WTC11 (cell line): ENCODE data around the gene NEK2. TPM values are rescaled to one million over a fixed set of nuclear protein-coding genes. Genes with fewer than 3 reads are reported as not detected.

Source experiments
- ATAC-seq: fragments of 200-7000 bp; cut with Tn5 transposase; 2 replicates; pipeline ENCODE4 v1.10.0; 2021; ENCODE audit warnings: mild to moderate bottlenecking, moderate library complexity
- CTCF ChIA-PET: fragments of 300-600 bp; sonication (Branson Sonifier 250); formaldehyde crosslinking; loops from one replicate; lab custom pipeline; 2021; ENCODE audit warnings: antibody characterized with exemption; lab: Charles Lee
- POLR2A ChIA-PET: fragments of 350-600 bp; sonication (Branson Sonifier 250); formaldehyde crosslinking; loops from one replicate; lab custom pipeline; 2021; ENCODE audit warnings: antibody characterized with exemption; lab: Charles Lee
- DNase-seq: peaks from one replicate; pipeline ENCODE4 v3.0.0; 2021; ENCODE audit warnings: low spot score
- H3K27ac Mint-ChIP-seq: 2 replicates; pipeline ENCODE4 v1.8.0; 2021; ENCODE audit warnings: mixed read lengths
- H3K27me3 Mint-ChIP-seq: 2 replicates; pipeline ENCODE4 v1.8.0; 2021; ENCODE audit warnings: low read depth, mild to moderate bottlenecking, moderate library complexity, mixed read lengths
- H3K36me3 Mint-ChIP-seq: 2 replicates; pipeline ENCODE4 v1.8.0; 2021; ENCODE audit warnings: mixed read lengths
- H3K4me1 Mint-ChIP-seq: 2 replicates; pipeline ENCODE4 v1.8.0; 2022; ENCODE audit warnings: mixed read lengths
- H3K4me3 Mint-ChIP-seq: 2 replicates; pipeline ENCODE4 v1.8.0; 2021; ENCODE audit warnings: mild to moderate bottlenecking, moderate library complexity, mixed read lengths
- H3K9me3 Mint-ChIP-seq: 2 replicates; pipeline ENCODE4 v1.8.0; 2021; ENCODE audit warnings: mixed read lengths
- AFF4 ChIP-seq: sonication (generic); formaldehyde crosslinking; IDR thresholded peaks from 2 replicates; pipeline ENCODE4 v1.8.1; 2023; ENCODE audit warnings: mild to moderate bottlenecking, missing genetic modification reagents, borderline replicate concordance
- CBFB ChIP-seq: sonication (generic); formaldehyde crosslinking; IDR thresholded peaks from 2 replicates; pipeline ENCODE4 v1.8.1; 2022; ENCODE audit warnings: mild to moderate bottlenecking, low read depth, missing genetic modification reagents
- CTCF ChIP-seq: fragments of 200-600 bp; IDR thresholded peaks from 2 replicates; pipeline ENCODE4 v1.8.0; 2022; ENCODE audit warnings: antibody characterized with exemption
- ERG ChIP-seq: fragments of 250-450 bp; sonication (Bioruptor Pico); IDR thresholded peaks from 2 replicates; pipeline ENCODE4 v1.8.0; 2021; ENCODE audit warnings: mild to moderate bottlenecking
- FOXJ3 ChIP-seq: sonication (generic); formaldehyde crosslinking; IDR thresholded peaks from 2 replicates; pipeline ENCODE4 v1.9.0; 2021; ENCODE audit warnings: missing genetic modification reagents, mild to moderate bottlenecking, borderline replicate concordance
- GTF2I ChIP-seq: fragments of 250-450 bp; sonication (Bioruptor Pico); conservative IDR thresholded peaks from 2 replicates; pipeline ENCODE4 v1.4.0; 2021; ENCODE audit warnings: mild to moderate bottlenecking
- IRF2 ChIP-seq: sonication (generic); formaldehyde crosslinking; IDR thresholded peaks from 2 replicates; pipeline ENCODE4 v1.8.0; 2022; ENCODE audit warnings: low read depth, missing genetic modification reagents, borderline replicate concordance
- MAX ChIP-seq: sonication (generic); formaldehyde crosslinking; IDR thresholded peaks from 2 replicates; pipeline ENCODE4 v1.8.0; 2022; ENCODE audit warnings: mild to moderate bottlenecking, missing genetic modification reagents
- NFYB ChIP-seq: sonication (generic); formaldehyde crosslinking; conservative IDR thresholded peaks from 2 replicates; pipeline ENCODE4 v1.8.0; 2022; ENCODE audit warnings: low read depth, missing genetic modification reagents
- PRDM15 ChIP-seq: sonication (generic); formaldehyde crosslinking; IDR thresholded peaks from 2 replicates; pipeline ENCODE4 v1.8.0; 2022; ENCODE audit warnings: missing genetic modification reagents
- PRRX2 ChIP-seq: fragments of 250-450 bp; sonication (Bioruptor Pico); IDR thresholded peaks from 2 replicates; pipeline ENCODE4 v1.8.0; 2021; ENCODE audit warnings: mild to moderate bottlenecking
- RELA ChIP-seq: sonication (generic); formaldehyde crosslinking; IDR thresholded peaks from 2 replicates; pipeline ENCODE4 v1.8.1; 2022; ENCODE audit warnings: missing genetic modification reagents, mild to moderate bottlenecking, borderline replicate concordance
- RORB ChIP-seq: fragments of 250-450 bp; sonication (Bioruptor Pico); IDR thresholded peaks from 2 replicates; pipeline ENCODE4 v1.9.0; 2021; ENCODE audit warnings: mild to moderate bottlenecking
- SMAD4 ChIP-seq: sonication (generic); formaldehyde crosslinking; IDR thresholded peaks from 2 replicates; pipeline ENCODE4 v1.8.0; 2022; ENCODE audit warnings: mild to moderate bottlenecking, missing genetic modification reagents
- USF1 ChIP-seq: sonication (generic); formaldehyde crosslinking; IDR thresholded peaks from 2 replicates; pipeline ENCODE4 v1.8.0; 2022; ENCODE audit warnings: mild to moderate bottlenecking, missing genetic modification reagents
- USF2 ChIP-seq: sonication (generic); formaldehyde crosslinking; IDR thresholded peaks from 2 replicates; pipeline ENCODE4 v1.8.1; 2023; ENCODE audit warnings: mild to moderate bottlenecking, missing genetic modification reagents, moderate library complexity
- ZMAT4 ChIP-seq: fragments of 250-450 bp; sonication (Bioruptor Pico); IDR thresholded peaks from 2 replicates; pipeline ENCODE4 v1.9.0; 2021; ENCODE audit warnings: mild to moderate bottlenecking
- ZNF121 ChIP-seq: sonication (generic); formaldehyde crosslinking; IDR thresholded peaks from 2 replicates; pipeline ENCODE4 v1.8.0; 2023; ENCODE audit warnings: missing genetic modification reagents
- ZNF263 ChIP-seq: sonication (generic); formaldehyde crosslinking; IDR thresholded peaks from 2 replicates; pipeline ENCODE4 v1.8.1; 2022; ENCODE audit warnings: low read depth, mild to moderate bottlenecking, moderate library complexity, missing genetic modification reagents
- ZNF425 ChIP-seq: fragments of 250-450 bp; sonication (Bioruptor Pico); conservative IDR thresholded peaks from 2 replicates; pipeline ENCODE4 v1.9.0; 2021; ENCODE audit warnings: mild to moderate bottlenecking
- total RNA-seq: library from RNA; stranded (reverse); gene quantifications from 3 replicates; pipeline ENCODE4 v1.2.3, GENCODE V29; 2021

Gene NEK2
- total RNA-seq, 1 experiment from 2014 or later = 23.5 TPM

- TF ChIP-seq AFF4 (CRISPR knock-in tag) (no peak), USF2 (no peak), NFYB (no peak), ZNF121 (CRISPR knock-in tag) (no peak), USF1 (CRISPR knock-in tag) (no peak)
These were observed 8.9 kb upstream of the NEK2 start (continued) for GRCh38 chr1:211684331-211684730.

GRCh38 chr1:211683396-211684297, 8.2 kb upstream of the NEK2 start:
- DNase-seq = no peak
- ChIA-PET CTCF (interaction anchor here (1.3 to 3.4 kb wide), 3 partner anchors 14 to 351 kb away, joined by 3 to 75 read pairs (median 4); partner anchors contain the start of genes DTL and INTS7), POLR2A (no interaction called here)
- Mint-ChIP-seq H3K27me3 (no peaks in the 10 kb centered on the region), H3K9me3 (no peaks in the 10 kb centered on the region), H3K4me3 (no peak overlapping the region), H3K4me1 (peaks cover 7% of the 10 kb centered on the region), H3K27ac (no peak overlapping the region), H3K36me3 (no peaks in the 10 kb centered on the region)
- no peak for ATAC-seq
- no peak for TF ChIP-seq CTCF
- TF ChIP-seq ZMAT4 (CRISPR knock-in tag) = no peak
- TF ChIP-seq SMAD4 = no peak
- no peak for TF ChIP-seq IRF2 (CRISPR knock-in tag)
- no peak for TF ChIP-seq PRDM15 (CRISPR knock-in tag)
- TF ChIP-seq ZNF263 (CRISPR knock-in tag) = no peak
- no peak for TF ChIP-seq ERG
- TF ChIP-seq FOXJ3 (CRISPR knock-in tag) = no peak
- TF ChIP-seq CBFB = no peak
- no peak for TF ChIP-seq RORB
- TF ChIP-seq MAX = no peak
- no peak for TF ChIP-seq PRRX2 (CRISPR knock-in tag)
- no peak for TF ChIP-seq ZNF425 (CRISPR knock-in tag)
- TF ChIP-seq ZNF121 (CRISPR knock-in tag) = no peak
- TF ChIP-seq GTF2I (CRISPR knock-in tag) = no peak
- no peak for TF ChIP-seq RELA (CRISPR knock-in tag)
